GM12878 (cell line): ENCODE data around the gene MS4A1. TPM values are rescaled to one million over a fixed set of nuclear protein-coding genes. Genes with fewer than 3 reads are reported as not detected.
A peak's percentile ranks its signal among the peaks of the same experiment; 100 is the strongest.
"Not testable (repeated sequence)": the region's sequence is repeated elsewhere in the genome, so short reads cannot be mapped to it uniquely, and the experiment has no call there.

Source experiments
- ATAC-seq: fragments of 200-7000 bp; cut with Tn5 transposase; 3 replicates; pipeline ENCODE4 v1.9.1; 2020; ENCODE audit warnings: mild to moderate bottlenecking, moderate library complexity
- BruUV-seq: library from RNA; stranded (reverse); fragments of 400-500 nt; replicated peaks from 2 replicates; lab custom pipeline; 2021; lab: Mats Ljungman, UMichigan
- CTCF ChIA-PET: fragments of 300-600 bp; sonication (Branson Sonifier 250); formaldehyde crosslinking; extraction: SDS; loops from one replicate; lab custom pipeline; 2021; ENCODE audit warnings: inconsistent platforms; lab: Yijun Ruan, JAX
- POLR2A ChIA-PET: fragments of 350-600 bp; formaldehyde crosslinking; extraction: SDS; loops from one replicate; lab custom pipeline; 2021; ENCODE audit warnings: inconsistent platforms; lab: Charles Lee
- RAD21 ChIA-PET: fragments of 300-600 bp; sonication (Branson Sonifier 250); formaldehyde crosslinking; loops from one replicate; lab custom pipeline; 2023; ENCODE audit warnings: antibody characterized with exemption; ENCODE audit not compliant: unreplicated experiment; lab: Charles Lee
- SMC1A ChIA-PET: fragments of 300-600 bp; sonication (Branson Sonifier 250); formaldehyde crosslinking; loops from one replicate; lab custom pipeline; 2023; ENCODE audit not compliant: unreplicated experiment, uncharacterized antibody; lab: Charles Lee
- DNase-seq: peaks from one replicate; pipeline ENCODE4 v3.0.0-alpha.2; 2011; ENCODE audit warnings: low read depth, low spot score
- FAIRE-seq: peaks from 3 replicates; lab custom pipeline; 2011; peaks lifted over from hg19 to GRCh38; lab: Jason Lieb, UNC
- H2AFZ ChIP-seq: 2 replicates; pipeline ENCODE4 v1.6.0; 2011; ENCODE audit warnings: low read depth, low read length, control low read depth; ENCODE audit not compliant: control insufficient read depth
- H3K27ac ChIP-seq: 2 replicates; pipeline ENCODE4 v1.5.1; 2011; ENCODE audit warnings: control low read depth; ENCODE audit not compliant: control insufficient read depth, insufficient read depth
- H3K27me3 ChIP-seq, 2 experiments: replicated peaks in 1 of 2; 2 replicates each; pipeline versions ENCODE4 v1.6.0 to v1.6.1; 2011; ENCODE audit warnings: low read length in 1 of 2; ENCODE audit not compliant: control insufficient read depth in 2 of 2, insufficient read depth in 2 of 2
- H3K36me3 ChIP-seq, 2 experiments: 2 replicates each; pipeline ENCODE4 v1.5.1; 2011; ENCODE audit warnings: low read length in 1 of 2; ENCODE audit not compliant: control insufficient read depth in 2 of 2, insufficient read depth in 2 of 2
- H3K4me1 ChIP-seq: 2 replicates; pipeline ENCODE4 v1.6.1; 2011; ENCODE audit warnings: mild to moderate bottlenecking, low read length, moderate library complexity, mixed read lengths; ENCODE audit not compliant: control insufficient read depth, insufficient read depth
- H3K4me2 ChIP-seq: 2 replicates; pipeline ENCODE4 v1.6.0; 2011; ENCODE audit warnings: control low read depth; ENCODE audit not compliant: control insufficient read depth, insufficient read depth
- H3K4me3 ChIP-seq: fragments of 200-600 bp; sonication (generic); 2 replicates; pipeline ENCODE4 v1.5.1; 2016
- H3K79me2 ChIP-seq: 2 replicates; pipeline ENCODE4 v1.6.0; 2011; ENCODE audit warnings: low read length; ENCODE audit not compliant: control insufficient read depth, insufficient read depth
- H3K9ac ChIP-seq: 2 replicates; pipeline ENCODE4 v1.8.0; 2011; ENCODE audit warnings: low read length, control low read depth, mixed read lengths; ENCODE audit not compliant: control insufficient read depth, insufficient read depth
- H3K9me3 ChIP-seq: replicated peaks from 3 replicates; pipeline ENCODE4 v1.5.1; 2011; ENCODE audit warnings: mild to moderate bottlenecking, low read length; ENCODE audit not compliant: control insufficient read depth, insufficient read depth
- H4K20me1 ChIP-seq: 2 replicates; pipeline ENCODE4 v1.6.0; 2011; ENCODE audit not compliant: control insufficient read depth, insufficient read depth
- BMI1 ChIP-seq: fragments of 450-650 bp; IDR thresholded peaks from 2 replicates; pipeline ENCODE4 v1.6.1; 2016; ENCODE audit warnings: mild to moderate bottlenecking, moderate library complexity, borderline replicate concordance
- EP300 ChIP-seq, 2 experiments: fragments of 150-350 bp in 1 of 2; IDR thresholded peaks; 2 replicates each; pipeline ENCODE4 v1.6.1; 2011 to 2012; ENCODE audit warnings: low read depth in 2 of 2, low read length in 2 of 2, borderline replicate concordance in 1 of 2, improper control_type of control experiment in 1 of 2, inconsistent platforms in 1 of 2; ENCODE audit not compliant: control insufficient read depth in 1 of 2
- FOXK2 ChIP-seq: fragments of 450-650 bp; IDR thresholded peaks from 2 replicates; pipeline ENCODE4 v1.6.1; 2017; ENCODE audit warnings: mild to moderate bottlenecking, moderate library complexity
- KAT2A ChIP-seq: conservative IDR thresholded peaks from 2 replicates; pipeline ENCODE4 v1.6.1; 2011; ENCODE audit warnings: low read depth, low read length; ENCODE audit not compliant: control insufficient read depth
- KLF5 ChIP-seq: fragments of 450-650 bp; IDR thresholded peaks from 2 replicates; pipeline ENCODE4 v1.6.1; 2014; ENCODE audit warnings: mild to moderate bottlenecking; ENCODE audit not compliant: partially characterized antibody
- PML ChIP-seq: IDR thresholded peaks from 2 replicates; pipeline ENCODE4 v1.6.1; 2012; ENCODE audit warnings: low read length, inconsistent platforms
- RUNX3 ChIP-seq: IDR thresholded peaks from 2 replicates; pipeline ENCODE4 v1.6.1; 2012; ENCODE audit warnings: low read length, inconsistent platforms
- SMC3 ChIP-seq: IDR thresholded peaks from 2 replicates; pipeline ENCODE4 v1.6.1; 2011; ENCODE audit warnings: low read length, improper control_type of control experiment, borderline replicate concordance
- ZBED1 ChIP-seq: IDR thresholded peaks from 2 replicates; pipeline ENCODE4 v1.6.1; 2016; ENCODE audit warnings: borderline replicate concordance
- WGBS: methylation state at CpG from one replicate; pipeline ENCODE4 v1.1.6; 2016; ENCODE audit warnings: low lambda C conversion rate; ENCODE audit not compliant: insufficient replicate concordance, insufficient coverage; ENCODE audit errors: missing lambda C conversion rate; 5-methylcytosine and 5-hydroxymethylcytosine counted together
- in situ Hi-C: fragments of 300-500 bp; cut with MboI; formaldehyde crosslinking; loops from 9 replicates; pipeline ENCODE4 v1.14.3; 2018; ENCODE audit warnings: mixed read lengths
- intact Hi-C: fragments of 100-400 bp; cut with micrococcal nuclease; formaldehyde crosslinking; loops from one replicate; pipeline ENCODE4 v1.14.2; 2022; ENCODE audit not compliant: unreplicated experiment
- polyA plus RNA-seq, 11 experiments: library from polyadenylated mRNA; depleted of rRNA in 4 of 11; unstranded in 6 of 11; stranded (reverse) in 5 of 11; fragments of >200 nt; fragmentation: Nextera tagmentation in 4 of 11; fragmentation: Illumina TruSeq in 1 of 11; extraction: Ambion mirVana in 4 of 11; extraction: Trizol in 1 of 11; gene quantifications; 1 replicate in 1 of 11; 2 replicates in 10 of 11; pipeline versions ENCODE4 v1.2.1 to v1.2.3, GENCODE V29; 2011 to 2016; ENCODE audit warnings: inconsistent platforms in 2 of 11, missing spikeins in 2 of 11, low read depth in 1 of 11
- total RNA-seq, 4 experiments: library from RNA; depleted of rRNA in 3 of 4; stranded (reverse); fragments of >200 nt in 3 of 4; fragmentation: Illumina TruSeq in 1 of 4; extraction: Trizol in 1 of 4; gene quantifications; 2 replicates each; pipeline versions ENCODE4 v1.2.1 to v1.2.3, GENCODE V29; 2013 to 2021
- TF ChIP-seq, protein P1 (sequence below): fragments of 450-650 bp; IDR thresholded peaks from 2 replicates; pipeline ENCODE4 v1.6.1; 2017; ENCODE audit warnings: mild to moderate bottlenecking, moderate library complexity

Gene MS4A1
- total and polyA plus RNA-seq, 10 of the 15 experiments (the other 5 are each of a cell fraction or from before 2014, with no cell fraction given) = 329 to 2,106 (median 687) TPM

DNA sequence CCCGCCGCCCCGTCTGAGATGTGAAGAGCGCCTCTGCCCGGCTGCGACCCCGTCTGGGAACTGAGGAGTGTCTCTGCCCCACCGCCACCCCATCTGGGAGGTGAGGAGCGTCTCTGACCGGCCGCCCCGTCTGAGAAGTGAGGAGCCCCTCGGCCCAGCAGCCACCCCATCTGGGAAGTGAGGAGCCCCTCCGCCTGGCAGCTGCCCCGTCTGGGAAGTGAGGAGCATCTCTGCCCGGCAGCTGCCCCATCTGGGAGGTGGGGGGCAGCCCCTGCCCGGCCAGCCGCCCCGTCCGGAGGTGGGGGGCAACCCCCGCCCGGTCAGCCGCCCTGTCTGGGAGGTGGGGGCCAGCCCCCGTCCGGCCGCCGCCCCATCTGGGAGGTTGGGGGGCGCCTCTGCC, 54.6 kb downstream of the MS4A1 start:
- ATAC-seq = not testable (repeated sequence)
- 93% methylated on average over 18 of the region's 28 CpGs for WGBS

DNA sequence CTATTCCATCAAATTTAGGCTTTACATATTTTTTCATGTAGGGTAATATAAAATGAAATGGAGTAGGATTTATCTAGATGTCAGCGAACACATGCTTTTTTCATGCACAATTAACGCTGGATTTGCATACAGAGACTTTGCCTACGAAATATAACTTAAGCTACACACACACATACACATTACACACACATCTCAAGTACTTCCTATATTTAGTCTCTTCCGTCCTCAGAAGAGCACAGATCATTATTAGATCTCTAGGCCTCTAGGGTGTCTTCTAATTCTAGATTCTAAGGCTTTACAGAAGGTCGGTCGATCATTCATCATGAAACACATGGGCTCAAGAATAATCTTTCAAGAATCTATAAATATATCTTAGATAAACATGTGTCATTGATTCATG, 55.7 kb downstream of the MS4A1 start:
- ChIA-PET RAD21 (no interaction called here), POLR2A (no interaction called here), SMC1A (interaction anchor here (0.9 kb wide), 1 partner anchor 349 kb away, joined by 3 read pairs; no protein-coding TSS in a partner anchor), CTCF (interaction anchor here (0.5 kb wide), 1 partner anchor 146 kb away, joined by 3 read pairs; no protein-coding TSS in a partner anchor)
- H3K4me1 ChIP-seq = no peaks in the 10 kb centered on the region
- intact Hi-C loops = no loop called here
- no peak overlapping the region for H3K4me3 ChIP-seq
- H3K79me2 ChIP-seq = no peaks in the 10 kb centered on the region
- no peak overlapping the region for H3K4me2 ChIP-seq
- H3K27ac ChIP-seq = no peak overlapping the region
- H2AFZ ChIP-seq = no peak overlapping the region
- H3K9ac ChIP-seq = no peak overlapping the region
- no peaks in the 10 kb centered on the region; the same call in 2 of the 3 replicates for H3K9me3 ChIP-seq
- WGBS = 35% methylated on average over 6 of the region's 6 CpGs
- ATAC-seq (no peak), DNase-seq (no peak), FAIRE-seq (peak; percentile 59)
- no peaks in the 10 kb centered on the region; a peak in 1 of 4 replicates for H3K27me3 ChIP-seq
- no peaks in the 10 kb centered on the region for H3K36me3 ChIP-seq
- no TSS peak for BruUV-seq
- no peaks in the 10 kb centered on the region for H4K20me1 ChIP-seq
- in situ Hi-C loops = no loop called here
- TF ChIP-seq RUNX3 (no peak), SMC3 (no peak), PML (no peak), ZBED1 (no peak), BMI1 (no peak), KLF5 (no peak), KAT2A (no peak), EP300 (IDR thresholded peaks at IDR 0.05; ENCODE audit: borderline replicate concordance in 1 of 2, control insufficient read depth in 1 of 2, low read depth in 2 of 2, low read length in 2 of 2) (no peak), FOXK2 (no peak)
- TF ChIP-seq, protein P1, sequence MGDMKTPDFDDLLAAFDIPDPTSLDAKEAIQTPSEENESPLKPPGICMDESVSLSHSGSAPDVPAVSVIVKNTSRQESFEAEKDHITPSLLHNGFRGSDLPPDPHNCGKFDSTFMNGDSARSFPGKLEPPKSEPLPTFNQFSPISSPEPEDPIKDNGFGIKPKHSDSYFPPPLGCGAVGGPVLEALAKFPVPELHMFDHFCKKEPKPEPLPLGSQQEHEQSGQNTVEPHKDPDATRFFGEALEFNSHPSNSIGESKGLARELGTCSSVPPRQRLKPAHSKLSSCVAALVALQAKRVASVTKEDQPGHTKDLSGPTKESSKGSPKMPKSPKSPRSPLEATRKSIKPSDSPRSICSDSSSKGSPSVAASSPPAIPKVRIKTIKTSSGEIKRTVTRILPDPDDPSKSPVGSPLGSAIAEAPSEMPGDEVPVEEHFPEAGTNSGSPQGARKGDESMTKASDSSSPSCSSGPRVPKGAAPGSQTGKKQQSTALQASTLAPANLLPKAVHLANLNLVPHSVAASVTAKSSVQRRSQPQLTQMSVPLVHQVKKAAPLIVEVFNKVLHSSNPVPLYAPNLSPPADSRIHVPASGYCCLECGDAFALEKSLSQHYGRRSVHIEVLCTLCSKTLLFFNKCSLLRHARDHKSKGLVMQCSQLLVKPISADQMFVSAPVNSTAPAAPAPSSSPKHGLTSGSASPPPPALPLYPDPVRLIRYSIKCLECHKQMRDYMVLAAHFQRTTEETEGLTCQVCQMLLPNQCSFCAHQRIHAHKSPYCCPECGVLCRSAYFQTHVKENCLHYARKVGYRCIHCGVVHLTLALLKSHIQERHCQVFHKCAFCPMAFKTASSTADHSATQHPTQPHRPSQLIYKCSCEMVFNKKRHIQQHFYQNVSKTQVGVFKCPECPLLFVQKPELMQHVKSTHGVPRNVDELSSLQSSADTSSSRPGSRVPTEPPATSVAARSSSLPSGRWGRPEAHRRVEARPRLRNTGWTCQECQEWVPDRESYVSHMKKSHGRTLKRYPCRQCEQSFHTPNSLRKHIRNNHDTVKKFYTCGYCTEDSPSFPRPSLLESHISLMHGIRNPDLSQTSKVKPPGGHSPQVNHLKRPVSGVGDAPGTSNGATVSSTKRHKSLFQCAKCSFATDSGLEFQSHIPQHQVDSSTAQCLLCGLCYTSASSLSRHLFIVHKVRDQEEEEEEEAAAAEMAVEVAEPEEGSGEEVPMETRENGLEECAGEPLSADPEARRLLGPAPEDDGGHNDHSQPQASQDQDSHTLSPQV = no peak

More for the DNA sequence above, 54.6 kb downstream of the MS4A1 start:
- H3K4me3 ChIP-seq, POLR2A ChIA-PET, H3K9ac ChIP-seq, H3K27ac ChIP-seq, RAD21 ChIA-PET, H3K27me3 ChIP-seq, H3K4me1 ChIP-seq, intact Hi-C loops, H4K20me1 ChIP-seq, H3K36me3 ChIP-seq, FAIRE-seq, H2AFZ ChIP-seq, H3K79me2 ChIP-seq, SMC1A ChIA-PET, H3K4me2 ChIP-seq, CTCF ChIA-PET, H3K9me3 ChIP-seq, in situ Hi-C loops, DNase-seq, BruUV-seq: not testable (repeated sequence)
